ENCODE measurements around the gene PHACTR4.
"Not testable (repeated sequence)": the region's sequence is repeated elsewhere in the genome, so short reads cannot be mapped to it uniquely, and the experiment has no call there.

Gene PHACTR4

DNA sequence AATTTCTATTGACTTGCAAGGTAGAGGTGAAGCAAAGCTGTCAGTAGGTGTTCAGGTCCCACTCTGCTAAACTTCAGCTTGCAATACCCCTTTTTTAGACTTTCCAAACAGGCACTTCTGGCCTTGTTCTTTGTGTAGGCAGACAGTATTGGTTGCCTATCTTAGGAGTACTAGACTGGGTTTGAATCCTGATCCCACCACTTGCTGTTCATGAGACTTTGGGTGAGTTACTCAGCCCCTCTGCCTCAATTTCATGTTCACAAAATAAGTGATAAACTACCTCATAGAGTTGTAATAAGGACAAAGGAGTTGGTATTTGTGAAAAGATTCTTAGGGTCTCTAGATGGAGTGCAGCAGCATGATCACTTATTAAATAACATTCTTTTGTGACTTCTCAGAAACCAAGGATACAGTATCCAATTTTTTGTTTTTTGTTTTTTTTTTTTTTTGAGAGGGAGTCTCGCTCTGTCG, 141.5 kb downstream of the PHACTR4 start:
- no peak for DNase-seq
- intact Hi-C loops (cut with DNase I), result no loop called here

GRCh38 chr1:28512058-28512611, 142.6 kb downstream of the PHACTR4 start:
- intact Hi-C loops (cut with DNase I), result no loop called here
- no peak for DNase-seq

- DNase-seq; intact Hi-C loops (cut with DNase I): not testable (repeated sequence)
Observed at GRCh38 chr1:28514445-28514933, 144.9 kb downstream of the PHACTR4 start.

- intact Hi-C loops (cut with DNase I), result loop anchor here (2.0 to 5.0 kb wide), 3 partner anchors 36 to 86 kb away; partner anchors contain the start of gene TRNAU1AP
- DNase-seq, result no peak
Observed at GRCh38 chr1:28516518-28516956, 147.0 kb downstream of the PHACTR4 start.

DNA sequence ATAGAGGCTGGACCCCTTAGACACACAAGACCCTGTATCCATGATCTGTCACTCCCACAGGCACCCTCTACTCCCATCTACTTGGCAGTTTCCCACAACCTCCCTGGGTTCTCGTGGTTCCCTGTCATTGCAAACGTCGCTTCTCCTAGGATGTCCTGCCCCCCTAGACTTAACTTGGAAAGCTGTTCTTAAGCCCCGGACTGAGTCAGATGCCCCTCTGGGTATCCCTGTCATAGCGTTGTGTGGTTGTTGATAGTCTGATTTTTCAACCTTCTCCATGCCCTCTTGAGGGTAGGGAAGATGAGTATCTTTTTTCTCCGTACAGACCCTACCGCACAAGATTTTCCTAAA, 148.1 kb downstream of the PHACTR4 start:
- DNase-seq, result peak in 3 of 42 donors; percentile 4 to 33 (median 23)
- intact Hi-C loops (cut with DNase I), result loop anchor here (2.0 to 5.0 kb wide), 3 partner anchors 35 to 85 kb away; partner anchors contain the start of gene TRNAU1AP

DNA sequence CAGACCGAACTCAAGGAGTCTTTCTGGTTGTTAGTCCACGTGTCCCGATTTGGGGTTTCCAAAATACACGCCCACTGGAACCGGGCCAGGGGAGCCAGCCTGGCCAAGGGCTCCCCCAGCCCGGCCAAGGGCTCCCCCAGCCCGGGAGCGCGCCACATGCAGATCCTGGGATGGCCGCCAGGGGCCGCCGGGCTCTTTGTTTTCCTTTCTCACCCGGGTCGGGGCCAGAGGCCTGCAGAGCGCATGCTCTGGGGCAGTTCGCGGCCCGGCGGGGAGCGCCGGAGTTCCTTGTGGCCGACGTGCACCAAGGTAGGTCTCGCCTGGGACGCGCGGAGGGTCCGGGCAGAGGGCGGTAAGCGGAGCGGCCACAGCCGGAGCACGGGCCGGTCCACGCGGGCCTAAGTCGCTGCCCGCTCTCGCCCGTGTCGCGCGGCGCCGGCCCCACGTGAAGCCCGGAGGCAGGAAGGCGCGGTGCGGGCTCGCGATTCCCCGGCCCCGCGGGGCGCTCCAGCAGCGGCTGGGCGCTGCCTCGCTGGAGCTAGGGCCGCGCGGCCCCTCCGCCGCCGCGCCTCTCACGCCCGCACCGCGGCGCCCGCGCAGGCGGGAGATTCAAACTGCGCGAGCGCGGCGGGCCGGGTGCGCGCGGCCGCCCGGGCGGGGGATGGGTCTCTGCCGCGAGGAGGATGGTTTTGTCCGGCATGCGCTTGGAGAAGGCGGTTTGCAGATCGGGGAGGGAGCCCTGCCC, 148.6 kb downstream of the PHACTR4 start:
- intact Hi-C loops (cut with DNase I), result loop anchor here (2.0 to 5.0 kb wide), 3 partner anchors 34 to 85 kb away; partner anchors contain the start of gene TRNAU1AP
- peak; percentile 77 to 96 (median 89) for DNase-seq

DNA sequence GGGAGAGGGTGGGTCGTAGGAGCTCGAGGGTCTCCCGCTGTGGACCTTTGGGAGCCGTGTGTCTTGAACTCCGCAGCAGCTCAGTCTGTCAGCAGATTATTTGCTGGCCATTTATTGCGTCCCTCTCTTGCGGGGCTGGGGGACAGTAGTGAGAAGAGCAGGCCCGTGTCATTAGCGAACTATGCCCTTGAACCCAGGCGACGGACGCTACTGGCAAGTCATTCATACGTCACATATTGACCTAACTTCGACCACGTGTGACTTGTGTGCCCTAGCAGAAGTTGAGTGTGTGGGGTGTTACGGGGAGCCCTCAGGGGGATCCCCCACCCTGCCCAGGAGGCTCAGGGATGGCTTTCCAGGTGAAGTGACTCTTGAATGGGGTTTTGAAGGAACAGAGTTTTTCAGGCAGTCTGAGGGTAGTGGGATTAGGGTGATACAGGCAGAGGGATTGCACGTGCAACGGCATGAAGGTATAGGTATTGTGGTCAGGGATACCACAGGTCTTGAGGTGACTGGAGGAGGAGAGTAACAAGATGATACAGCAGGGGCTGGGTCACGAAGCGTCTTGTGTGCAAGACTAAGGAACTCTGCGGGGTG, 149.3 kb downstream of the PHACTR4 start:
- no peak for DNase-seq
- intact Hi-C loops (cut with DNase I), result loop anchor here (5.0 kb wide), 2 partner anchors 33 to 63 kb away; partner anchors contain the start of gene TRNAU1AP

- DNase-seq, result no peak
Observed at GRCh38 chr1:28519946-28520725, 150.6 kb downstream of the PHACTR4 start.

GRCh38 chr1:28520796-28521195, 151.3 kb downstream of the PHACTR4 start:
- intact Hi-C loops (cut with DNase I); DNase-seq: not testable (repeated sequence)

More at GRCh38 chr1:28519946-28520725, 150.6 kb downstream of the PHACTR4 start:
- intact Hi-C loops (cut with DNase I), result loop anchor here (5.0 kb wide), 2 partner anchors 32 to 62 kb away; partner anchors contain the start of gene TRNAU1AP

DNA sequence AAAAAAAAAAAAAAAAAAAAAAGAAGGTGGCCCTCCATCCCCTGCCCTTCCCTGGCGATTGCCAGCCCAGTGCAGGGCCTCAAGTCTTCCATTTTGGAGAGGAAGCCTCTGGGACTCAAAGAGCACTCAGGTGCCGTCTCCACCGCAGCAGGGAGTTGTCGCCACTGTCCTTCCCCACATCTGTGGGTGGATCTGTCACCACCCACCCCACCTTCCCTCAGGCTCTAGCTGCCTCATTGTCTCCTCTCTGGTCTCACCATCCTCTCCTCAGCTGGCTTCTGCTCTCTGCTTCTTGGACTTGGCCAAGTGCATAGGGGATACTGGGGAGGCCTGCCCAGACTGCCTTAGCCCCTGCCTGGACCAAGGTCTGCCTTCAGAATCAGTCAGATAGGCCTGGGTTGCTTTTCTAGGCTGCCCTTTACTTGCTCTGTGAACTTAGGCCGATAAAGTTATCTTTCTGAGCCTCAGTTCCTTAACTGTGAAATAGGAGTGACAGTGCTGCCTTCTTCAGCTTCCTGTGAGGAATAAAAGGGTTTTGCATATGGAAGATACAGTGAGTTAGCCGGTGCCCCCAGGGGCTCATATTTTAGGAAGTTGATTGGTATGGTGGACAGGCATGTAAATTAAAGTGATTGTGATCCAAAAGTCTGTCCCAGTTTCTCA, 152.1 kb downstream of the PHACTR4 start:
- intact Hi-C loops (cut with DNase I), result no loop called here
- DNase-seq, result no peak

DNA sequence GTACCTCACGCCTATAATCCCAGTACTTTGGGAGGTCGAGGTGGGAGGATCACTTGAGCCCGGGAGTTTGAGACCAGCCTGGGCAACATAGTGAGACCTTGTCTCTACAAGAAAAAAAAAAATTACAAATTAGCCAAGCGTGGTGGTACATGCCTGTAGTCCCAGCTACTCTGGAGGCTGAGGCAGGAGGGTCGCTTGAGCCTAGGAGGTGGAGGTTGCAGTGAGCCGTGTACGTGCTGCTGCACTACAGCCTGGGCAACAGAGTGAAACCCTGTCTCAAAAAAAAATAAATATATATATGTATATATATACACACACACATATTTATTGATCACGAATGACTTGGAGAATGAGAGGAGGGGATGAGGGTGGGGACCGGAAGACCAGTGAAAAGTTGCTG, 153.0 kb downstream of the PHACTR4 start:
- intact Hi-C loops (cut with DNase I); DNase-seq: not testable (repeated sequence)

- intact Hi-C loops (cut with DNase I), result not testable (repeated sequence)
Observed at GRCh38 chr1:28525002-28525642, 155.6 kb downstream of the PHACTR4 start.

DNA sequence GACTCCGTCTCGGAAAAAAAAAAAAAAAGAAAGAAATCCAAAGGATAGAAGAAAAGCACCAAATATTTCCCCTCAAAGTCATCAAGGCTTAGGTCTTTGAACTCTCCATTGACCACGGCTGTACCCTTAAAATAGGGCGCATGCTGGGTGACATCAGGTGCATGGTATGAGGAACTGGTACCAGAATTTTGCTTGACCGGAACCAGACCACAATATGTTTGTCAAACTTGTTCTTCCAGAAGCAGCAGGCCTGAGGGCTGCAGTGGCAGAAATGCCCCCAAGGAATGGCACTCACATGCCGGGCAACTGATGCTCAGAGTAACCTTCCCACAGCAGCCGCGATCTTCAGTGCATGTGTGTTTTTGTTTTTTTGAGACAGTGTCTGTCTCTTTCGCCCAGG, 157.3 kb downstream of the PHACTR4 start:
- intact Hi-C loops (cut with DNase I), result no loop called here
- no peak for DNase-seq

More at GRCh38 chr1:28525002-28525642, 155.6 kb downstream of the PHACTR4 start:
- DNase-seq, result not testable (repeated sequence)

GRCh38 chr1:28530456-28530855, 160.9 kb downstream of the PHACTR4 start:
- intact Hi-C loops (cut with DNase I), result no loop called here
- DNase-seq, result no peak

GRCh38 chr1:28534671-28535070, 165.1 kb downstream of the PHACTR4 start:
- DNase-seq, result no peak
- intact Hi-C loops (cut with DNase I), result no loop called here

DNA sequence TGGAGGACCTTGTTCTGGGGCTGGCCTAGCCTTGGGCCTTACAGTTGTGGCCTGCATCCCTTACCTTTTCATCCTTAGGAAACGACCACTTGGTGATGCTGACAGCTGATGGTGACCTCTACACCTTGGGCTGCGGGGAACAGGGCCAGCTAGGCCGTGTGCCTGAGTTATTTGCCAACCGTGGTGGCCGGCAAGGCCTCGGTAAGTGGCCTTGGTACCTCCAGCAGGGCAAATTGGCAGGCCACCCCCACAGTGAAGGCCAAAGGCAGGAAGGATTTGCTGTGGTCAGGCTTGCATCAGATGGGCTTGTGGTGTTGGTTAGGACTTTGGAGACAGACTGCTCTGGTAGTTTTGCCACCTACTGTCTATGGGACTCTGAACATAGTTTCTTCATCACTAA, 165.6 kb downstream of the PHACTR4 start:
- intact Hi-C loops (cut with DNase I), result no loop called here
- no peak for DNase-seq

DNA sequence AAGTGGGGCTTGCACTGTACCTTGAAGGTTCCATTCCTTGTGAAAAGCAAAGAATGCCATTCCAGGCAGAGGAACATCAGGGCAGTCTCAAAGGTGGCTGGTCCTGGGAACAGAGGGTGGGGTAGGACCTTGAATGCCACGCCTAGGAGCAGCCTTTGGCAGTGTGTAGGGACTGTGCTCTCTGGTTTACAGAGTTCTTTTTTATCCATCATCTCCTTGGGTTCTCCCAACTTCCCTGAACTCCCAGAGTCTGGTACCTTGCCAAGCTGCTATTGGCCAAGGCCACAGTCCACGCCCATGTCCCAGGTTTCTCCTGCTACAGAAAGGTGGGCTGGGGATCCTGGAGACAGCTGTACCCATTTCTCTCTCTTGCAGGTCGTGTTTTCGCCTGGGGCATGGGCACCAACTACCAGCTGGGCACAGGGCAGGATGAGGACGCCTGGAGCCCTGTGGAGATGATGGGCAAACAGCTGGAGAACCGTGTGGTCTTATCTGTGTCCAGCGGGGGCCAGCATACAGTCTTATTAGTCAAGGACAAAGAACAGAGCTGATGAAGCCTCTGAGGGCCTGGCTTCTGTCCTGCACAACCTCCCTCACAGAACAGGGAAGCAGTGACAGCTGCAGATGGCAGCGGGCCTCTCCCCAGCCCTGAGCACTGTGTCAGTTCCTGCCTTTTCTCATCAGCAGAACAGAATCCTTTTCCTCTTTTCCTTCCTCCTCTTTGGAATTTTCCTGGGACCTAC, 168.1 kb downstream of the PHACTR4 start:
- intact Hi-C loops (cut with DNase I), result no loop called here
- DNase-seq, result peak in 27 of 42 donors; percentile 15 to 67 (median 40)

Measured in head of caudate nucleus (tissue), 42 donors.